ENCODE data around the gene NLGN1. TPM values are rescaled to one million over a fixed set of nuclear protein-coding genes. Genes with fewer than 3 reads are reported as not detected.

Gene NLGN1
- total and polyA plus RNA-seq, 2 of the 8 experiments (the other 6 are each of a cell fraction or from before 2014, with no cell fraction given), result 7.8 to 14.8 TPM

DNA sequence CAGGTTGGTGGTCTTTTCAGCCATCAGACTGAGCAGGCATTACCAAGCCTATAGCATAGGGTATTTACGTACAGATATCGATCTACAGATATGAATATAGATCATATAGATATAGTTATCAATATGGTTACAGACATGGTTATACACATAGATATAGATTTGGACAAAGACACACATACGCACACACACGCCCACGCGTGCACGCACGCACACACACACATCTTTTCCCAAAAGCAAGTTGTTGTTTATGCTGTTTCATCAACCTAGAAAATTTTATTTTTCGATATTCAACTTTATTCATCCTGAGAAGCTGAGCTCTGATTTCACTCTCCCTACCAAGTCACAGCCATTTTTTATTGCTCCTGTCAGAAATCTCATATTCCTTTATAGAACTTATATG lies 309.1 kb downstream of the NLGN1 start:
- Histone ChIP-seq H4K20me1 (replicated peaks in 1 of 2; ENCODE audit: control insufficient read depth in 1 of 2, insufficient read depth in 2 of 2, low read length in 2 of 2) (no peaks in the 10 kb centered on the region), H3K9me3 (ENCODE audit: insufficient read depth in 2 of 2, low read depth in 1 of 2, low read length in 1 of 2) (peaks cover under 1 to 3% of the 10 kb centered on the region in 2 experiments; a peak in 2 of 4 replicates), H3K9ac (replicated peaks in 1 of 4; ENCODE audit: extremely low read depth in 1 of 4, low read depth in 3 of 4, low read length in 3 of 4) (no peak overlapping the region), H4K91ac (replicated peaks; ENCODE audit: insufficient read length, low read length) (no peak overlapping the region), H2BK12ac (ENCODE audit: low read depth, low read length) (no peak overlapping the region), H3K4me1 (replicated peaks in 1 of 4; ENCODE audit: control insufficient read depth in 3 of 4, insufficient read depth in 4 of 4, low read length in 3 of 4) (peaks cover 0 to 4% (median 0%) of the 10 kb centered on the region in 4 experiments; a peak in 1 of 7 replicates), H2BK120ac (replicated peaks; ENCODE audit: low read depth, low read length) (no peak overlapping the region), H3K23ac (ENCODE audit: insufficient read length) (no peak overlapping the region), H2AK5ac (ENCODE audit: low read depth, low read length) (no peak overlapping the region), H4K8ac (ENCODE audit: extremely low read depth, insufficient read depth, low read length) (no peak overlapping the region), H3K18ac (ENCODE audit: extremely low read depth, low read length) (no peak overlapping the region), H3K56ac (replicated peaks; ENCODE audit: insufficient read length, low read depth, low read length) (no peak overlapping the region), H3K27ac (ENCODE audit: low read depth, low read length) (no peak overlapping the region), H2BK15ac (ENCODE audit: low read length) (no peak overlapping the region), H2BK5ac (ENCODE audit: low read depth, low read length) (no peak overlapping the region), H3K4ac (replicated peaks; ENCODE audit: insufficient read length, low read depth, low read length) (no peak overlapping the region), H3K23me2 (ENCODE audit: low read depth, low read length) (no peaks in the 10 kb centered on the region), H2BK20ac (ENCODE audit: low read length) (no peak overlapping the region), H4K5ac (ENCODE audit: insufficient read length, low read depth, low read length) (no peak overlapping the region), H3K79me1 (ENCODE audit: low read depth, low read length) (no peaks in the 10 kb centered on the region), H3K36me3 (ENCODE audit: control insufficient read depth in 2 of 4, insufficient read depth in 4 of 4, low read length in 3 of 4) (no peaks in the 10 kb centered on the region), H3K4me3 (ENCODE audit: extremely low read depth in 1 of 4, insufficient read depth in 2 of 4, low read depth in 3 of 4, low read length in 4 of 4) (no peak overlapping the region), H3K79me2 (ENCODE audit: control insufficient read depth in 1 of 2, insufficient read depth in 2 of 2, low read length in 2 of 2) (no peaks in the 10 kb centered on the region), H3K27me3 (replicated peaks in 1 of 4; ENCODE audit: control insufficient read depth in 3 of 4, extremely low read depth in 1 of 4, insufficient read depth in 3 of 4, low read length in 3 of 4) (no peaks in the 10 kb centered on the region), H3K14ac (ENCODE audit: insufficient read length) (no peak overlapping the region), H2AFZ (ENCODE audit: low read length) (no peak overlapping the region), H3K4me2 (ENCODE audit: insufficient read depth in 1 of 2, low read depth in 2 of 2, low read length in 2 of 2) (no peak overlapping the region)
- CTCF ChIA-PET (ENCODE audit: partially characterized antibody), result interaction anchor here (1.7 kb wide), 1 partner anchor 26 kb away, joined by 4 read pairs; no protein-coding TSS in a partner anchor
- 89% methylated on average over 9 of the region's 9 CpGs; no CpG with 5 or more reads in 1 of the 2 experiments for WGBS, 2 experiments (ENCODE audit: extremely low coverage in 1 of 2, insufficient coverage in 1 of 2, insufficient read length in 1 of 2, insufficient replicate concordance in 2 of 2, low coverage in 1 of 2, low lambda C conversion rate in 2 of 2, missing lambda C conversion rate in 1 of 2)
- TF ChIP-seq, protein P1, sequence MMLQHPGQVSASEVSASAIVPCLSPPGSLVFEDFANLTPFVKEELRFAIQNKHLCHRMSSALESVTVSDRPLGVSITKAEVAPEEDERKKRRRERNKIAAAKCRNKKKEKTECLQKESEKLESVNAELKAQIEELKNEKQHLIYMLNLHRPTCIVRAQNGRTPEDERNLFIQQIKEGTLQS (IDR thresholded peaks at IDR 0.05; ENCODE audit: insufficient read depth, low read depth, low read length), result no peak
- TF ChIP-seq SIN3A (conservative IDR thresholded peaks at IDR 0.05 in 1 of 2, IDR thresholded peaks at IDR 0.05 in 1 of 2; ENCODE audit: low read depth in 1 of 2, low read length in 2 of 2) (no peak), TAF1 (IDR thresholded peaks at IDR 0.05; ENCODE audit: low read depth, low read length) (no peak), KDM1A (IDR thresholded peaks at IDR 0.05; ENCODE audit: borderline replicate concordance, low read length) (no peak), BRCA1 (IDR thresholded peaks at IDR 0.05; ENCODE audit: low read depth, low read length) (no peak), PHF8 (conservative IDR thresholded peaks at IDR 0.05; ENCODE audit: low read depth, low read length) (no peak)
- TF ChIP-seq, protein P2, sequence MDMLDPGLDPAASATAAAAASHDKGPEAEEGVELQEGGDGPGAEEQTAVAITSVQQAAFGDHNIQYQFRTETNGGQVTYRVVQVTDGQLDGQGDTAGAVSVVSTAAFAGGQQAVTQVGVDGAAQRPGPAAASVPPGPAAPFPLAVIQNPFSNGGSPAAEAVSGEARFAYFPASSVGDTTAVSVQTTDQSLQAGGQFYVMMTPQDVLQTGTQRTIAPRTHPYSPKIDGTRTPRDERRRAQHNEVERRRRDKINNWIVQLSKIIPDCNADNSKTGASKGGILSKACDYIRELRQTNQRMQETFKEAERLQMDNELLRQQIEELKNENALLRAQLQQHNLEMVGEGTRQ (IDR thresholded peaks at IDR 0.05; ENCODE audit: low read length), result no peak
- no peak for DNase-seq (ENCODE audit: low read depth in 1 of 2, low spot score in 2 of 2)
- no peak for FAIRE-seq
- POLR2A ChIA-PET (ENCODE audit: partially characterized antibody), result no interaction called here
